ENCODE data around the gene E2F4. TPM values are rescaled to one million over a fixed set of nuclear protein-coding genes. Genes with fewer than 3 reads are reported as not detected.

E2F4 gene
- total and polyA plus RNA-seq, 10 of the 15 experiments (the other 5 are each of a cell fraction or from before 2014, with no cell fraction given) = 11.7 to 132 (median 95.9) TPM

- ChIA-PET RAD21 (ENCODE audit: unreplicated experiment) (no interaction called here), POLR2A (interaction anchor here (0.8 kb wide), 1 partner anchor 8 kb away, joined by 3 read pairs; no protein-coding TSS in a partner anchor), SMC1A (ENCODE audit: uncharacterized antibody, unreplicated experiment) (interaction anchor here (2.1 kb wide), 1 partner anchor 9 kb away, joined by 8 read pairs; the partner anchor contains the start of gene TMEM208), CTCF (interaction anchor here (1.4 kb wide), 1 partner anchor 10 kb away, joined by 5 read pairs; the partner anchor contains the start of gene TMEM208)
- BruUV-seq (replicated peaks) = no TSS peak
- WGBS (ENCODE audit: insufficient coverage, insufficient replicate concordance, low lambda C conversion rate, missing lambda C conversion rate) = 85% methylated on average over 8 of the region's 17 CpGs
- TF ChIP-seq ZBTB40 (IDR thresholded peaks at IDR 0.05; ENCODE audit: borderline replicate concordance) = no peak
- peak; percentile 54 for TF ChIP-seq POLR2A (IDR thresholded peaks at IDR 0.05; ENCODE audit: low read depth, low read length)
- no peak for TF ChIP-seq MYC (IDR thresholded peaks at IDR 0.05; ENCODE audit: insufficient read depth, insufficient read length, insufficient replicate concordance, low read length, severe bottlenecking)
- no peak for TF ChIP-seq HDAC6 (IDR thresholded peaks at IDR 0.05; ENCODE audit: unreplicated experiment)
- Histone ChIP-seq H3K9me3 (replicated peaks; ENCODE audit: control insufficient read depth, insufficient read depth, low read length) (no peaks in the 10 kb centered on the region), H2AFZ (ENCODE audit: control insufficient read depth, low read depth, low read length) (no peak overlapping the region), H4K20me1 (ENCODE audit: control insufficient read depth, insufficient read depth) (no peaks in the 10 kb centered on the region), H3K4me3 (no peak overlapping the region), H3K9ac (ENCODE audit: control insufficient read depth, insufficient read depth, low read length) (no peak overlapping the region), H3K4me1 (ENCODE audit: control insufficient read depth, insufficient read depth, low read length) (no peaks in the 10 kb centered on the region), H3K27me3 (replicated peaks in 1 of 2; ENCODE audit: control insufficient read depth in 2 of 2, insufficient read depth in 2 of 2, low read length in 1 of 2) (no peaks in the 10 kb centered on the region), H3K27ac (ENCODE audit: control insufficient read depth, insufficient read depth) (no peak overlapping the region), H3K36me3 (ENCODE audit: control insufficient read depth in 2 of 2, insufficient read depth in 2 of 2, low read length in 1 of 2) (peaks cover 26 to 42% of the 10 kb centered on the region in 2 experiments; a peak in 3 of 4 replicates), H3K79me2 (ENCODE audit: control insufficient read depth, insufficient read depth, low read length) (no peaks in the 10 kb centered on the region; the same call in 1 of the 2 replicates), H3K4me2 (ENCODE audit: control insufficient read depth, insufficient read depth) (no peak overlapping the region)
- no peak for DNase-seq (ENCODE audit: low read depth, low spot score)
- intact Hi-C loops (cut with micrococcal nuclease; ENCODE audit: unreplicated experiment) = no loop called here
- in situ Hi-C loops (cut with MboI) = no loop called here
- ATAC-seq = no peak
- FAIRE-seq = no peak
These were observed 44.0 kb downstream of the E2F4 start for GRCh38 chr16:67235816-67236562.
